Activated CD4-positive, alpha-beta T cell treated with anti-CD3 and anti-CD28 coated beads, Interleukin-2, amount 50 U/mL, for 48 hours (primary cell): Measurements from ENCODE around the gene ATP6V0E2.
"Not testable (repeated sequence)": the region's sequence is repeated elsewhere in the genome, so short reads cannot be mapped to it uniquely, and the experiment has no call there.

Experiments used
- DNase-seq, 2 experiments: peaks; one replicate each; pipeline ENCODE4 v3.0.0-alpha.2; 2020

The ATP6V0E2 gene

DNA sequence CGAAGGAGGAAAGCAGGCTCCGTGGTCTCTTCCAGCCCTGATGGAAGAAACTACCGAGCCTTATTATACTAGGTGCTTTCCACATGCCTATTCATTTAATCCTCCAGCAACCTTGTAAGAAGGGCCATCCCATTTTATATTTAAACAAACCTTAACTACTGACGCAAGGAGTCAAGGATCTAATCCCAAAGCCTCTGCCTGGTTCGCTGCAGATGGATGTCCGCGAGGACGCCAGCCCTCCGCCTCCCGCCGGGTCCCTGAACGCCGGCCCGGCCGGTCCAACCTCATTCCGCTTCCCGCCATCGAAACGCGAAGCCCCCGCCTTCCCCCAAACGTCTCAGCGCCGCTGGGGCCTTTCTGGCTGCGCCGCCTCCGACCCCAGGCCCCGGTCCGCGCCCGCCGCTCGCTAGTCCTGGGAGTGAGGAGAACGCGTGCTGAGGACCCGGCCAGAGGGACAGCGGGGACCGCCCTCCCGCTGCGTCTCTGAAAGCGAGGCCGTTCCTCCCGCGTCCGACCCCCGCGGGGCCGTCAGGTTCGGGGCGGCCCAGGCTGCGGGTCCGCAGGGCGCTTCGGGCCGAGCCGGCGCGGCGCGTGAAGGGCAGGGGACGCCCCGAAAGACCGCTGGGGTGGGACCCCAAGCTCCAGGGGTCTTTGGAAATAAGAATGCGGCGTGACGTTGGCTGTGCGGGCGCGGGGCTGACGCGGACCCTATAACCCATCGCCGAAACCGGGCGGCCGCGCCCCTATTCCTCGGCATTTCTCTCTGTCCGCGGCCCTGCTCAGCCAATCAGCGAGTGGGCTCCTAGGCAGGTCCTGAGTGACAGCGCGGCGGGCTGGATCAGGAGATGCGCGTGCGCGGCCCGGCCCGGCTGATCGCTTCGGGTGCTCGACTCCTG lies at the start of gene ATP6V0E2:
Gene ATP6V0E2, plus strand, starts transcription at position 896 of the 896 bp plus-strand sequence. CDS start 97 bp downstream, outside the sequence.
- peak; percentile 95 to 96 for DNase-seq

- DNase-seq = no peak
Measured at GRCh38 chr7:149824301-149824741, 49.4 kb upstream of the ATP6V0E2 start.

GRCh38 chr7:149824748-149825566 lies 48.8 kb upstream of the ATP6V0E2 start:
- DNase-seq = no peak

- no peak for DNase-seq
Measured at GRCh38 chr7:149825567-149826343, 48.0 kb upstream of the ATP6V0E2 start.

DNA sequence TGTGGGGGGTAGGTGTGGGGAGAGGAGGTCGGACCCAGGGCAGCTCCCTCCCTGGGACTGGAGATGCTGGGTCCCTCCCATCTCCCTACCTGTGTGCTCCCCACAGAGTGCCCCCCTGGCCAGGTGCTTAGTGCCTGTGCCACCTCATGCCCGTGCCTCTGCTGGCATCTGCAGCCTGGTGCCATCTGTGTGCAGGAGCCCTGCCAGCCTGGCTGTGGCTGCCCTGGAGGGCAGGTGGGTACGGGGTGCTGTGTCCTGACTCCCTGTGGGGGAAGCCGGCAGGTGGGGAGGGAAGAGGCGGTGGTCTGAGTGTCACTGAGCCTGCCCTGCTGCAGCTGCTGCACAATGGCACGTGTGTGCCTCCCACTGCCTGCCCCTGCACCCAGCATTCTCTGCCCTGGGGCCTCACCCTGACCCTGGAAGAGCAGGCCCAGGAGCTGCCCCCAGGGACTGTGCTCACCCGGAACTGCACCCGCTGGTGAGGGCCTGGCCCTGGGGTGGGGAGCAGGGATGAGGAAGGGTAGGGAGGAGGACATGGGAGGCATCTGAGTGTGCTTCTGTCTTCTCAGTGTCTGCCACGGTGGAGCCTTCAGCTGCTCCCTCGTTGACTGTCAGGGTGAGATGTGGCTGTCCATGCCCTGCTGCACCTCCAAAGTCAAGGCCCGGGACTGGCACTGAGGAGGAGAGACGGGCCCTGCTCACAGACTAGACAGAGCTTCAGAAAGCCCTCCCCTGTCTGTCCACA lies 47.3 kb upstream of the ATP6V0E2 start:
- no peak for DNase-seq

DNA sequence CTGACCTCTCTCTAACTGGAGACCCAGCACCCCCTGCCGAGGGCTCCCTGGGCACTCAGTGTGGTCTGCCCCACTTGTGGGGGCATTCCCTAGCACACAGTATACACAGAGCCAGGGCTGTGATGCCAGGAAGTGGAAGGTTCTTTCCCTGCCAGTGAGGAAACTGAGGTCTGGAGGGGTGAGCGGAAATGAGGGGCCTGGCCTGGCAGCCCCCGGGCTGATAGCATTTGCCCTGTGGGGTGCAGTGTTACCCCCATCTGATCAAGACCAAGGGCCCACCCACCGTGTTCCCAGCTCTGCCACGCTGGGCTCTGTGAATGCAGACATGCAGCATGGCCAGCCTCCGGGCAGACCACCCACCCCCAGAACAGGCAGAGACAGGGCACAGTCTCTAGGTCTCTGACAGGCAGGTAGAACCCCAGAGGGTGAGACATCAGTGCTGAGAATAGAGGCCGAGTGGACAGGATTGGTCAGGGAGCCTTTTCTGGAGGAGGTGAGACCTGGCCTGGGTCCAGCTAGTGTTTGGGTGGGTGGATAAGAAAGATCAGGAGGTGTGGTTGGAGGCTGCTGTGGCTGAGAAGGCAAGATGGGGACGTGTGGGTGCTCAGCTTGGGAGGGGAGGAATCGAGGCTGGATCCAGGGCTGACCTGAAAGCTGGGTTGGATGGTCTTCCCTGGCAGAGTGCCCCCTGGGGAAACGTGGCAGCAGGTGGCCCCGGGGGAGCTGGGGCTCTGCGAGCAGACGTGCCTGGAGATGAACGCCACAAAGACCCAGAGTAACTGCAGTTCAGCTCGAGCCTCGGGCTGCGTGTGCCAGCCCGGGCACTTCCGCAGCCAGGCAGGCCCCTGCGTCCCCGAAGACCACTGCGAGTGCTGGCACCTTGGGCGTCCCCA lies 46.4 kb upstream of the ATP6V0E2 start:
- DNase-seq = no peak

DNA sequence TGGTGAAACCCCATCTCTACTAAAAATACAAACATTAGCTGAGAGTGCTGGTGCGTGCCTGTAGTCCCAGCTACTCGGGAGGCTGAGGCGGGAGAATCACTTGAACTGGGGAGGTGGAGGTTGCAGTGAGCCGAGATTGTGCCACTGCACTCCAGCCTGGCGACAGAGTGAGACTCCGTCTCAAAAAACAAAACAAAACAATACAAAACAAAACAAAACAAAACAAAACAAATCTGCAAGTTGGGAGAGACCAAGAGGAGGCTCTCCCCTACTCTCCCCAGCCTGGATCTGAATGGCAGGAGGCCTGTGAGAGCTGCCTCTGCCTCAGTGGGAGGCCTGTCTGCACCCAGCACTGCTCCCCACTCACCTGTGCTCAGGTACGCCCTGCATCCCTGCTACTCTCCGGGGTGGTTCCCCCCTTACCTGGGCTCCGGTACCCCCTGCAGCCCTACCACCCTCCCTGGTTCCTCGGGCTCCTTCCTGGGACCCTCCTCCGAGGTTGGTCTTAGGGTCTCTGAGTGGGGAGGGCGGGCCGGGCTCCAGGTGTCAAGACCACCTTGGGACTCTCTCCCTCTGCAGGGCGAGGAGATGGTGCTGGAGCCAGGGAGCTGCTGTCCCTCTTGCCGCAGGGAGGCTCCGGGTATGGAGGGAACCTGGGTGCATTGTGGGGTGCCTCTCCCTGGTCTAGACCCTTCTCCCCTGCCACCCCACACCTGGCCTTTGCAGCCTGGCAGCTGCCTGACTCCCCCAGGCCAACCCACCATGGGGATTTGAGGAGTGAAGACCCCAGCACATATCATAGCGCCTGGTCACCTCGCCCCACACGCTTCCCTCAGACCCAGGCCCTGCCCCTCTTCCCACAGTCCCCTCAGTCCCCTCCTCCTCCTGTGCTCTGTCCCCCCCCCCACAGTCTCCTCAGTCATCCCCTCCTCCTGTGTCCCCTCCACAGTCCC lies 45.1 kb upstream of the ATP6V0E2 start:
- DNase-seq = no peak

GRCh38 chr7:149830527-149830926 lies 43.2 kb upstream of the ATP6V0E2 start:
- DNase-seq = not testable (repeated sequence)

DNA sequence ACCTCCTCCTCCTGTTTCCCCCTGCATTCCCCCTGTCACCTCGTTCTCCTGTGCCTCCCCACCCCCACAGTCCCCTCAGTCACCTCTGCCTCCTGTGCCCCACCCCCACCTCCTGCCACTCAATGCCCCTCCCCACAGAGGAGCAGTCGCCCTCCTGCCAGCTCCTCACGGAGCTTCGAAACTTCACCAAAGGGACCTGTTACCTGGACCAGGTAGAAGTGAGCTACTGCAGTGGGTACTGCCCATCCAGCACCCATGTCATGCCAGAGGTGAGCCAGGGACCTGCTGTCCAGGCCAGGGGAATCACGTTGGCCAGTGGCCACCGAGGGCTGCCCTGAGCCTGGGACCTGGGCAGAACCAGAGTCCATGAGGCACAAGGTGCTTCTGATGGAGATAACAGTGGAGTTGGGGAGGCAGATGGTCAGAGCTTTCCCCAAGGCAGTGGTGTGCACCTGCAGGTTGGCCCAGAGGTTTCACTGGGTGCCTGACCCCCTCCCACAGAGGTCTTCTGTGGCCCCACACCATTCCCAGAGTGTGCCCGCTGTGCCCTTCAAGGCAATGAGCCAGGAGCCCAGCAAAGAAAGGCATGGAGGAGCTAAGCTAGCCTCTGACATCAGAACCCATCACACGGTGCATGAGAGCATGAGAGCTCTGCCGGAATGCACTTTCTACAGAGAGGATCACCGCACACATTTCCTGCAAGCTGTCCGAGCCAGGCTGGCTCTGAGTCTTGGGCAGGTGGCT lies 42.6 kb upstream of the ATP6V0E2 start:
- no peak for DNase-seq

DNA sequence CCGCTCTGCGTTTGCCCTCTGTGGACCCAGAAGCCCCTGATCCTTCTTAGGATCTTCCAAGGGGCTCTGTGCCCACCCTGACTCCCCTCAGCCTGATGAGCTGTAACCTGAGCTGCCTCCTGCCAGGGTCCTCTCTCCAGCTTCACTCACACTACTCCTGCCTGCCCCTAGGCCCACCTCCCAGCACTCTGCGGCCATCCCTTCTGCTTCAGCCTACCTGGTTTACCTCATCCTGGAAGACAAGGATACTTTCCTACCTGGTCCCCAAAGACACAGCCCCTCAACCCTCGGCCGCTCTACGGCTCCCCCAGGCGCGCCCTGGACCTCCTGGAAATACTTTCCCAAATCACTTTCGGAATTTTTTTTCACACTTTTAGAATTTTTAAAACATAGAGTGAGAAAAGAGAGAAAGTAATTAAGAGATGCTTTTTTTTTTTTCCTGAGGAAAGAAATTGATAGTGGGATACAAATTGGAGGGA lies 42.0 kb upstream of the ATP6V0E2 start:
- no peak for DNase-seq

DNA sequence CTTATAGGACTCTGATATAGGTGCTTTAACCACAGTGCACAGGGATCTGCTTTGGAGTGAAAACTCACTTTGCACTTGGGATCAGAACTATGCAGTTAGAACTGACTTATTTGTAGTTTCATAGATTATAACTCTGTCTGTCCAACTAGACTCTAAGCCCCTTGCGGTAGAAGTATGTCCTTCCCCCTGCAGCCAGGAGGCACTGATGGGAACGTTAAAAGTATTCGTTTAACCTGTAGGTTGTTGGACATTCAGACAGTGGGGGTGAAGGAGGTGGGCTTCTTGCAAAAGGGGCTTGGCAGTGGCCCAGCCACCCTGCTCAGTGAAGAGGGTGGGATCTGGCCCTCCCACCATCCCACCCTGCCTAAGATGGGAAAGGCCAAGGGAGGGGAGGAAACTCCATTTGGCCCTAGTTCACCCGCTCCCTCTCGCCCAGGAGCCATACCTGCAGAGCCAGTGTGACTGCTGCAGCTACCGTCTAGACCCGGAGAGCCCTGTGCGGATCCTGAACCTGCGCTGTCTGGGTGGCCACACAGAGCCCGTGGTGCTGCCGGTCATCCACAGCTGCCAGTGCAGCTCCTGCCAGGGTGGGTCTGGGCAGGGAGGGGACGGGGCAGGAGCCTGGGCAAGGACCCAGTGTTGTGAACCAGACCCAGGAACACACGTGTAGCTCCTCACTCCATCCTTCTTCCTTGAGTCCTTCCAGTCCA lies 41.3 kb upstream of the ATP6V0E2 start:
- DNase-seq = no peak

DNA sequence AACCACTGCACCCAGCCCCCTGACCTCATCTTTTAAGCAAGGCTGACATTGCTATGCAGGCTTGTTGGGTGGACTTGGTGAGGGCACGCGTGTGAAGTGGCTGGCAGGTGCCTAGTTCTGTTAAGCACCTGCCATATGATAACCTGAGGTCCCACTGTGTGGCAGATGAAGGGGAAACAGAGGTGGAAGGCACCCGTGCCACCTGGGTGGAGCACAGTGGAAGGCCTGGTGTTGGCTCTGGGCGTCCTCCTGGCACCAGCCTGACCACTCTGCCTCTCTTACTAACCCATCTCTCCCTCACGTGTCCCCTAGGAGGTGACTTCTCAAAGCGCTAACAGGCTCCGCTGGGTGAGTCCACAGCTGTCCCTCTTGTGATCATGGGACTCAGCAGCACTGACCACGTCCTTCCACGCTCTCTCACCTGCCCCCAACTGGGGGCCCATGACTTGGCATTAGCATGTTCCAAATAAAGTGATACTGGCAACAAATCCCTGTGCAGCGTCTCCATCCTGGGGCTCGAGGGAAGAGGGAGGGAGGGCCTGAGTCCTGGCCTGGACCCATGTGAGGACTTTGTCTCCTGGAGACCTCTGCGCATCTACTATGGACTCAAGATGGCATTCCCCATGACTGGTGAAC lies 40.2 kb upstream of the ATP6V0E2 start:
- no peak for DNase-seq

DNA sequence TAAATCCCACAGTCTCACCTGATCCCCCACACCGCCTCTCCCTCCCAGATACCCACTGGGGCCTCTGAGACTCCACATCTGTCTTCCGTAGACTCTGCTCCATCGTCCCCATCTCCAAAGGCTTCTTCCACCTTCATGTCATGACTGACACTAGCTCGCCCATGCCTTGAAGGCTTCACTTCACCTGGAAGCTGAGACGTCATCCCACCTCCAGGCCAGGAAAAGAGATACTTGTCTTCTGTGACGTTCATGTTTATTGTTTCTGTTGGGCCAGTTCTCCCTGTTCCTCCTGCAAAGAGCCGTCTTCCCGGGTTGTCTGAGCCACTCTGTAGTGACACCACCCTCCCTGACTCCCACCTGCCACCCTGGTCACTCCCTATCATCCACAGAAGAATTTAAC lies 39.2 kb upstream of the ATP6V0E2 start:
- no peak for DNase-seq

- DNase-seq = no peak
Measured at GRCh38 chr7:149836434-149836833, 37.3 kb upstream of the ATP6V0E2 start.

DNA sequence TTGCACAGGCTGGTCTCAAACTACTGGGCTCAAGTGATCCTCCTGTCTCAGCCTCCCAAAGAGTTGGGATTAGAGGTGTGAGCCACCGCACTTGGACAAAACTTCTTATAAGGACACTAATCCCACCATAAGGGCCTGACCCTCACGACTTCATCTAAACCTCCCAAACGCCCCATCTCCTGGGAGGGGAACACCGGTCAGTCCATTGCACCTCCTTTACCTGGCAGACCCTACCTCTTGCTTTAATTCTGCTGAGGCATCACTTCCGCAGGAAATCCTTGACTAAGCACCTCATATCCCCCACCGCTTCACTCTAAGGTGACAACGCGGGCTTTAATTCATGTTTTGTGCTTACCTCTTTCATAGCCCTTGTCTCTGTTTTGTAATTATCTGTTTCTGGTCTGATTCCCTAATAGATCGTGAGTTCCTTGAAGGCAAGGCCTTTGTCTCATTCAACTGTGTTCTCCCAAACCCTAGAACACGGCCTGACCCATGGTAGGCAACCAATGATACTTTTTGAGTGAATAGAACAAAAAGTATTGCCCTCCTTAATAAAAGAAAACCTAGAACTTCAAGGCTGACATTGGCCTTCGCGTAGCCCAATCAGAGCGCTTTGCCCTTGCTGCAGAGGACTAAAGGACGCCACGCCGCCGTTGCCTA lies 36.1 kb upstream of the ATP6V0E2 start:
- no peak for DNase-seq

GRCh38 chr7:149838224-149838991 lies 35.4 kb upstream of the ATP6V0E2 start, which contains the start of gene ZNF862:
Gene ZNF862 (plus strand): TSS chr7:149838375. CDS start chr7:149838612, 237 bp downstream.
- DNase-seq = peak; percentile 94 to 95
